HepG2 (cell line): ENCODE data around the gene PTPN14. TPM values are rescaled to one million over a fixed set of nuclear protein-coding genes. Genes with fewer than 3 reads are reported as not detected.

Source experiments
- CBX2 ChIP-seq, 2 experiments: fragments of 200-600 bp in 1 of 2; sonication (generic); formaldehyde crosslinking in 1 of 2; IDR thresholded peaks; 2 replicates each; pipeline versions ENCODE4 v1.7.0 to v1.8.1; 2018 to 2022; ENCODE audit warnings: low read depth in 2 of 2, low read length in 1 of 2, mild to moderate bottlenecking in 1 of 2, missing genetic modification reagents in 1 of 2
- ESRRA ChIP-seq: sonication (generic); formaldehyde crosslinking; IDR thresholded peaks from 2 replicates; pipeline ENCODE4 v1.5.1; 2020; ENCODE audit warnings: mild to moderate bottlenecking, low read depth, missing genetic modification reagents
- JUN ChIP-seq: sonication (generic); formaldehyde crosslinking; IDR thresholded peaks from 2 replicates; pipeline ENCODE4 v1.4.0; 2020; ENCODE audit warnings: mild to moderate bottlenecking, missing genetic modification reagents
- KLF12 ChIP-seq: sonication (generic); formaldehyde crosslinking; IDR thresholded peaks from 2 replicates; pipeline ENCODE4 v1.4.0; 2020; ENCODE audit warnings: missing genetic modification reagents, borderline replicate concordance
- KLF16 ChIP-seq, 2 experiments: sonication (generic) in 1 of 2; formaldehyde crosslinking in 1 of 2; IDR thresholded peaks; 2 replicates each; pipeline versions ENCODE4 v1.6.1 to v1.8.0; 2016 to 2023; ENCODE audit warnings: missing genetic modification reagents in 2 of 2, missing compliant biosample characterization in 1 of 2
- NFKBIZ ChIP-seq: IDR thresholded peaks from 2 replicates; pipeline ENCODE4 v1.6.1; 2018; ENCODE audit warnings: missing genetic modification reagents, missing compliant biosample characterization
- RBM39 ChIP-seq: fragments of 200-400 bp; formaldehyde crosslinking; IDR thresholded peaks from one replicate; pipeline ENCODE4 v1.6.1; 2018; ENCODE audit warnings: antibody characterized with exemption, mild to moderate bottlenecking, low read depth, low read length; ENCODE audit not compliant: poor library complexity, severe bottlenecking
- RFX3 ChIP-seq: IDR thresholded peaks from 2 replicates; pipeline ENCODE4 v1.6.1; 2016; ENCODE audit warnings: missing biosample characterization, missing genetic modification reagents
- SRF ChIP-seq: IDR thresholded peaks from 2 replicates; pipeline ENCODE4 v1.6.1; 2011; ENCODE audit warnings: mild to moderate bottlenecking, low read depth, low read length, moderate library complexity
- ZKSCAN1 ChIP-seq: fragments of 150-350 bp; IDR thresholded peaks from 2 replicates; pipeline ENCODE4 v1.6.1; 2014; ENCODE audit warnings: low read length
- ZNF3 ChIP-seq: IDR thresholded peaks from 2 replicates; pipeline ENCODE4 v1.7.0; 2017; ENCODE audit warnings: inconsistent platforms
- ZNF547 ChIP-seq: sonication (generic); formaldehyde crosslinking; IDR thresholded peaks from 2 replicates; pipeline ENCODE4 v1.5.1; 2020; ENCODE audit warnings: mild to moderate bottlenecking, missing genetic modification reagents
- ZNF768 ChIP-seq: sonication (generic); formaldehyde crosslinking; IDR thresholded peaks from 2 replicates; pipeline ENCODE4 v1.4.0; 2020; ENCODE audit warnings: missing genetic modification reagents
- ZNF776 ChIP-seq: sonication (generic); formaldehyde crosslinking; IDR thresholded peaks from 2 replicates; pipeline ENCODE4 v1.4.0; 2020; ENCODE audit warnings: mild to moderate bottlenecking, missing genetic modification reagents
- polyA plus RNA-seq, 8 experiments: library from polyadenylated mRNA; depleted of rRNA in 3 of 8; stranded (reverse) in 7 of 8; unstranded in 1 of 8; fragments of >200 nt; fragmentation: Illumina TruSeq in 4 of 8; extraction: Trizol in 4 of 8; gene quantifications; 2 replicates each; pipeline versions ENCODE4 v1.2.1 to v1.2.3, GENCODE V29; 2011 to 2016; ENCODE audit warnings: low read depth in 4 of 8, missing spikeins in 1 of 8, mixed read lengths in 1 of 8; ENCODE audit not compliant: insufficient read depth in 1 of 8
- total RNA-seq, 5 experiments: library from RNA; depleted of rRNA; stranded (reverse); fragments of >200 nt; fragmentation: Illumina TruSeq; extraction: Trizol; gene quantifications; 2 replicates each; pipeline ENCODE4 v1.2.3, GENCODE V29; 2016; ENCODE audit warnings: low read depth in 1 of 5
- TF ChIP-seq, protein P1 (sequence below): sonication (generic); formaldehyde crosslinking; IDR thresholded peaks from 2 replicates; pipeline ENCODE4 v1.4.0; 2020; ENCODE audit warnings: missing genetic modification reagents
- TF ChIP-seq, protein P2 (sequence below): sonication (generic); formaldehyde crosslinking; IDR thresholded peaks from 2 replicates; pipeline ENCODE4 v1.8.1; 2023; ENCODE audit warnings: mild to moderate bottlenecking, moderate library complexity, missing genetic modification reagents
- TF ChIP-seq, protein P3 (sequence below): sonication (generic); formaldehyde crosslinking; conservative IDR thresholded peaks from 2 replicates; pipeline ENCODE4 v1.8.0; 2022; ENCODE audit warnings: low read depth, missing genetic modification reagents
- TF ChIP-seq, protein P4 (sequence below): sonication (generic); formaldehyde crosslinking; IDR thresholded peaks from 2 replicates; pipeline ENCODE4 v1.4.0; 2020; ENCODE audit warnings: missing genetic modification reagents
- TF ChIP-seq, protein P5 (sequence below): IDR thresholded peaks from 2 replicates; pipeline ENCODE4 v1.6.1; 2012; ENCODE audit warnings: inconsistent platforms
- TF ChIP-seq, protein P6 (sequence below): sonication (generic); formaldehyde crosslinking; IDR thresholded peaks from 2 replicates; pipeline ENCODE4 v1.4.0; 2020; ENCODE audit warnings: mild to moderate bottlenecking, missing genetic modification reagents

PTPN14 gene
- total and polyA plus RNA-seq, 2 of the 13 experiments (the other 11 are each of a cell fraction or from before 2014, with no cell fraction given) = 3.9 to 4.7 TPM

DNA sequence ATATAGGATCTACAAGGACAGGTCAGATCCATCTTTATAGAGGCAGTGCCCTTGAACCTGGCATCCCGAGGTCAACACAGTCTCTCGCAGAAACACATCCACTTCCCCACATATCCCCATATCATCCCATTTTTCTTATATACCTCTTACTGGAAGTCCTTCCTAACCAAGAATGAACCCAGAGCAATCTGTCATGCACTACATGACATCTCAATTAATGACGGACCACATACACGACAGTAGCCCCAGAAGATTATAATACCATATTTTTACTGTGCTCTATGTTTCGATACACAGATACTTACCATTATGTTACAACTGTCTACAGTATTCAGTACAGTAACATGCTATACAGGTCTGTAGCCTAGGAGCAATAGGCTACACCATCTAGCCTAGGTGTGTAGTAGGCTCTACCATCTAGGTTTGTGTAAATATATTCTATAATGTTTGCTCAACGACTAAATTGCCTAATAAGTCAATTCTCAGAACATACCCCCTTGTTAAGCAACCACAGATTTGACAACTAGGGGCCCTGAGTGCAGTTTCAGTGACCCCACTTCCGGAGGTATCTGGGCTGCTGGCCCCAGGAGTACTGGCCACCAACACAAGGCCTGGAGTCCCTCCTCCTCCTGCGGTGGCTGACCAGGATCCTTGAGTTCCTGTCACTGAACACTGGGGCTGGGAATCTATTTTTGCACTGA is 28.1 kb downstream of the PTPN14 start (continued):
- TF ChIP-seq, protein P1, sequence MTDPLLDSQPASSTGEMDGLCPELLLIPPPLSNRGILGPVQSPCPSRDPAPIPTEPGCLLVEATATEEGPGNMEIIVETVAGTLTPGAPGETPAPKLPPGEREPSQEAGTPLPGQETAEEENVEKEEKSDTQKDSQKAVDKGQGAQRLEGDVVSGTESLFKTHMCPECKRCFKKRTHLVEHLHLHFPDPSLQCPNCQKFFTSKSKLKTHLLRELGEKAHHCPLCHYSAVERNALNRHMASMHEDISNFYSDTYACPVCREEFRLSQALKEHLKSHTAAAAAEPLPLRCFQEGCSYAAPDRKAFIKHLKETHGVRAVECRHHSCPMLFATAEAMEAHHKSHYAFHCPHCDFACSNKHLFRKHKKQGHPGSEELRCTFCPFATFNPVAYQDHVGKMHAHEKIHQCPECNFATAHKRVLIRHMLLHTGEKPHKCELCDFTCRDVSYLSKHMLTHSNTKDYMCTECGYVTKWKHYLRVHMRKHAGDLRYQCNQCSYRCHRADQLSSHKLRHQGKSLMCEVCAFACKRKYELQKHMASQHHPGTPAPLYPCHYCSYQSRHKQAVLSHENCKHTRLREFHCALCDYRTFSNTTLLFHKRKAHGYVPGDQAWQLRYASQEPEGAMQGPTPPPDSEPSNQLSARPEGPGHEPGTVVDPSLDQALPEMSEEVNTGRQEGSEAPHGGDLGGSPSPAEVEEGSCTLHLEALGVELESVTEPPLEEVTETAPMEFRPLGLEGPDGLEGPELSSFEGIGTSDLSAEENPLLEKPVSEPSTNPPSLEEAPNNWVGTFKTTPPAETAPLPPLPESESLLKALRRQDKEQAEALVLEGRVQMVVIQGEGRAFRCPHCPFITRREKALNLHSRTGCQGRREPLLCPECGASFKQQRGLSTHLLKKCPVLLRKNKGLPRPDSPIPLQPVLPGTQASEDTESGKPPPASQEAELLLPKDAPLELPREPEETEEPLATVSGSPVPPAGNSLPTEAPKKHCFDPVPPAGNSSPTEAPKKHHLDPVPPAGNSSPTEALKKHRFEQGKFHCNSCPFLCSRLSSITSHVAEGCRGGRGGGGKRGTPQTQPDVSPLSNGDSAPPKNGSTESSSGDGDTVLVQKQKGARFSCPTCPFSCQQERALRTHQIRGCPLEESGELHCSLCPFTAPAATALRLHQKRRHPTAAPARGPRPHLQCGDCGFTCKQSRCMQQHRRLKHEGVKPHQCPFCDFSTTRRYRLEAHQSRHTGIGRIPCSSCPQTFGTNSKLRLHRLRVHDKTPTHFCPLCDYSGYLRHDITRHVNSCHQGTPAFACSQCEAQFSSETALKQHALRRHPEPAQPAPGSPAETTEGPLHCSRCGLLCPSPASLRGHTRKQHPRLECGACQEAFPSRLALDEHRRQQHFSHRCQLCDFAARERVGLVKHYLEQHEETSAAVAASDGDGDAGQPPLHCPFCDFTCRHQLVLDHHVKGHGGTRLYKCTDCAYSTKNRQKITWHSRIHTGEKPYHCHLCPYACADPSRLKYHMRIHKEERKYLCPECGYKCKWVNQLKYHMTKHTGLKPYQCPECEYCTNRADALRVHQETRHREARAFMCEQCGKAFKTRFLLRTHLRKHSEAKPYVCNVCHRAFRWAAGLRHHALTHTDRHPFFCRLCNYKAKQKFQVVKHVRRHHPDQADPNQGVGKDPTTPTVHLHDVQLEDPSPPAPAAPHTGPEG = no peak
- TF ChIP-seq JUN (no peak), ZNF776 (CRISPR knock-in tag) (no peak), ESRRA (CRISPR knock-in tag) (no peak), KLF16 (CRISPR knock-in tag; IDR thresholded peaks at IDR 0.05) (no peak), RBM39 (no peak), ZNF3 (no peak), ZNF768 (no peak), KLF12 (CRISPR knock-in tag) (no peak), RFX3 (CRISPR knock-in tag) (no peak), CBX2 (IDR thresholded peaks at IDR 0.05; ENCODE audit: low read depth, low read length) (no peak), CBX2 (CRISPR knock-in tag; IDR thresholded peaks at IDR 0.05; ENCODE audit: low read depth) (no peak), SRF (0 out of 2 replicates have a peak, but pooled peaks have one; percentile 20), NFKBIZ (CRISPR knock-in tag) (no peak), ZKSCAN1 (no peak), ZNF547 (CRISPR knock-in tag) (no peak)
- TF ChIP-seq, protein P2, sequence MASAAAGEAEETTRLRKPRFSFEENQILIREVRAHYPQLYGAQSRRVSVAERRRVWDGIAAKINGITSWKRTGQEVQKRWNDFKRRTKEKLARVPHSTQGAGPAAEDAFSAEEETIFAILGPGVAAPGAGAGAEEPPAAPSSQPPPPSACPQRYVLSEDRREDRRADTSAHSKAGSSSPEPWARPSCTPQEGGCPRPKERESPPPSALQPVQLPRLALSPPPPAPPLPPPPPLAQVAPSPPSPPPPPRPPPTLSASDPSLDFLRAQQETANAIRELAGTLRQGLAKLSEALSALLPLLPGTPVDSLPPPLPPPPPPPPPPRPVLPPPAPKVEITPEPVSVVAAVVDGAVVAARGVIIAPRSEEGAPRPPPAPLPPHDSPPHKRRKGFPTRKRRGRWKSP = peak; percentile 45; the same call in 1 of the 2 replicates
- TF ChIP-seq, protein P3, sequence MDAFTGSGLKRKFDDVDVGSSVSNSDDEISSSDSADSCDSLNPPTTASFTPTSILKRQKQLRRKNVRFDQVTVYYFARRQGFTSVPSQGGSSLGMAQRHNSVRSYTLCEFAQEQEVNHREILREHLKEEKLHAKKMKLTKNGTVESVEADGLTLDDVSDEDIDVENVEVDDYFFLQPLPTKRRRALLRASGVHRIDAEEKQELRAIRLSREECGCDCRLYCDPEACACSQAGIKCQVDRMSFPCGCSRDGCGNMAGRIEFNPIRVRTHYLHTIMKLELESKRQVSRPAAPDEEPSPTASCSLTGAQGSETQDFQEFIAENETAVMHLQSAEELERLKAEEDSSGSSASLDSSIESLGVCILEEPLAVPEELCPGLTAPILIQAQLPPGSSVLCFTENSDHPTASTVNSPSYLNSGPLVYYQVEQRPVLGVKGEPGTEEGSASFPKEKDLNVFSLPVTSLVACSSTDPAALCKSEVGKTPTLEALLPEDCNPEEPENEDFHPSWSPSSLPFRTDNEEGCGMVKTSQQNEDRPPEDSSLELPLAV (CRISPR knock-in tag) = no peak
- TF ChIP-seq, protein P4, sequence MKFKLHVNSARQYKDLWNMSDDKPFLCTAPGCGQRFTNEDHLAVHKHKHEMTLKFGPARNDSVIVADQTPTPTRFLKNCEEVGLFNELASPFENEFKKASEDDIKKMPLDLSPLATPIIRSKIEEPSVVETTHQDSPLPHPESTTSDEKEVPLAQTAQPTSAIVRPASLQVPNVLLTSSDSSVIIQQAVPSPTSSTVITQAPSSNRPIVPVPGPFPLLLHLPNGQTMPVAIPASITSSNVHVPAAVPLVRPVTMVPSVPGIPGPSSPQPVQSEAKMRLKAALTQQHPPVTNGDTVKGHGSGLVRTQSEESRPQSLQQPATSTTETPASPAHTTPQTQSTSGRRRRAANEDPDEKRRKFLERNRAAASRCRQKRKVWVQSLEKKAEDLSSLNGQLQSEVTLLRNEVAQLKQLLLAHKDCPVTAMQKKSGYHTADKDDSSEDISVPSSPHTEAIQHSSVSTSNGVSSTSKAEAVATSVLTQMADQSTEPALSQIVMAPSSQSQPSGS = no peak
- TF ChIP-seq, protein P5, sequence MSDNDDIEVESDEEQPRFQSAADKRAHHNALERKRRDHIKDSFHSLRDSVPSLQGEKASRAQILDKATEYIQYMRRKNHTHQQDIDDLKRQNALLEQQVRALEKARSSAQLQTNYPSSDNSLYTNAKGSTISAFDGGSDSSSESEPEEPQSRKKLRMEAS = no peak
- TF ChIP-seq, protein P6, sequence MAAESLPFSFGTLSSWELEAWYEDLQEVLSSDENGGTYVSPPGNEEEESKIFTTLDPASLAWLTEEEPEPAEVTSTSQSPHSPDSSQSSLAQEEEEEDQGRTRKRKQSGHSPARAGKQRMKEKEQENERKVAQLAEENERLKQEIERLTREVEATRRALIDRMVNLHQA (CRISPR knock-in tag) = no peak
